HepG2 (cell line): ENCODE measurements around the gene UTF1. TPM values are rescaled to one million over a fixed set of nuclear protein-coding genes. Genes with fewer than 3 reads are reported as not detected.

Experiments
- CREB1 ChIP-seq, 2 experiments: fragments of 450-650 bp in 1 of 2; IDR thresholded peaks; 2 replicates each; pipeline ENCODE4 v1.6.1; 2016 to 2017; ENCODE audit warnings: control low read depth in 1 of 2, mild to moderate bottlenecking in 1 of 2, missing compliant biosample characterization in 1 of 2, missing genetic modification characterization in 1 of 2
- FOSL2 ChIP-seq: sonication (generic); formaldehyde crosslinking; IDR thresholded peaks from 2 replicates; pipeline ENCODE4 v1.4.0; 2020; ENCODE audit warnings: missing genetic modification reagents
- FOXP1 ChIP-seq, 2 experiments: fragments of 450-650 bp in 1 of 2; IDR thresholded peaks; 2 replicates each; pipeline ENCODE4 v1.6.1; 2017 to 2018; ENCODE audit warnings: antibody characterized with exemption in 1 of 2
- GABPA ChIP-seq, 2 experiments: IDR thresholded peaks; 2 replicates each; pipeline ENCODE4 v1.6.1; 2011 to 2016; ENCODE audit warnings: low read depth in 2 of 2, low read length in 1 of 2, missing biosample characterization in 1 of 2, missing genetic modification characterization in 1 of 2
- GZF1 ChIP-seq: sonication (generic); formaldehyde crosslinking; IDR thresholded peaks from 2 replicates; pipeline ENCODE4 v1.5.1; 2020; ENCODE audit warnings: mild to moderate bottlenecking, missing genetic modification reagents
- JUND ChIP-seq: sonication (generic); formaldehyde crosslinking; IDR thresholded peaks from 2 replicates; pipeline ENCODE4 v1.8.0; 2022; ENCODE audit warnings: mild to moderate bottlenecking, missing genetic modification reagents
- NR2F2 ChIP-seq: IDR thresholded peaks from 2 replicates; pipeline ENCODE4 v1.6.1; 2012; ENCODE audit warnings: low read depth, inconsistent platforms, borderline replicate concordance
- PAX8 ChIP-seq: sonication (generic); formaldehyde crosslinking; IDR thresholded peaks from 2 replicates; pipeline ENCODE4 v1.8.0; 2022; ENCODE audit warnings: mild to moderate bottlenecking, missing genetic modification reagents, borderline replicate concordance
- RFX5 ChIP-seq: IDR thresholded peaks from 2 replicates; pipeline ENCODE4 v1.6.1; 2011; ENCODE audit warnings: low read depth, low read length, improper control_type of control experiment
- SAP130 ChIP-seq: IDR thresholded peaks from 2 replicates; pipeline ENCODE4 v1.6.1; 2016; ENCODE audit warnings: low read depth
- SMAD3 ChIP-seq: sonication (generic); formaldehyde crosslinking; IDR thresholded peaks from 2 replicates; pipeline ENCODE4 v1.4.0; 2020; ENCODE audit warnings: missing genetic modification reagents
- ZBTB8A ChIP-seq: sonication (generic); formaldehyde crosslinking; IDR thresholded peaks from 2 replicates; pipeline ENCODE4 v1.4.0; 2020; ENCODE audit warnings: mild to moderate bottlenecking, low read depth, missing genetic modification reagents, borderline replicate concordance
- ZNF138 ChIP-seq: sonication (generic); formaldehyde crosslinking; IDR thresholded peaks from 2 replicates; pipeline ENCODE4 v1.5.0; 2020; ENCODE audit warnings: mild to moderate bottlenecking, low read depth, missing genetic modification reagents
- ZNF225 ChIP-seq: sonication (generic); formaldehyde crosslinking; IDR thresholded peaks from 2 replicates; pipeline ENCODE4 v1.4.0; 2020; ENCODE audit warnings: mild to moderate bottlenecking, missing genetic modification reagents
- ZNF549 ChIP-seq: sonication (generic); formaldehyde crosslinking; IDR thresholded peaks from 2 replicates; pipeline ENCODE4 v1.5.0; 2020; ENCODE audit warnings: missing genetic modification reagents
- ZNF572 ChIP-seq: sonication (generic); formaldehyde crosslinking; IDR thresholded peaks from 2 replicates; pipeline ENCODE4 v1.5.1; 2020; ENCODE audit warnings: mild to moderate bottlenecking, missing genetic modification reagents
- ZNF614 ChIP-seq: IDR thresholded peaks from 2 replicates; pipeline ENCODE4 v1.6.1; 2018; ENCODE audit warnings: missing biosample characterization, missing genetic modification reagents, inconsistent platforms, borderline replicate concordance
- polyA plus RNA-seq, 8 experiments: library from polyadenylated mRNA; depleted of rRNA in 3 of 8; stranded (reverse) in 7 of 8; unstranded in 1 of 8; fragments of >200 nt; fragmentation: Illumina TruSeq in 4 of 8; extraction: Trizol in 4 of 8; gene quantifications; 2 replicates each; pipeline versions ENCODE4 v1.2.1 to v1.2.3, GENCODE V29; 2011 to 2016; ENCODE audit warnings: low read depth in 4 of 8, missing spikeins in 1 of 8, mixed read lengths in 1 of 8; ENCODE audit not compliant: insufficient read depth in 1 of 8
- total RNA-seq, 5 experiments: library from RNA; depleted of rRNA; stranded (reverse); fragments of >200 nt; fragmentation: Illumina TruSeq; extraction: Trizol; gene quantifications; 2 replicates each; pipeline ENCODE4 v1.2.3, GENCODE V29; 2016; ENCODE audit warnings: low read depth in 1 of 5
- TF ChIP-seq, protein P1 (sequence below): sonication (generic); formaldehyde crosslinking; IDR thresholded peaks from 2 replicates; pipeline ENCODE4 v1.9.0; 2021; ENCODE audit warnings: missing genetic modification reagents, mild to moderate bottlenecking, borderline replicate concordance
- TF ChIP-seq, protein P2 (sequence below): IDR thresholded peaks from 2 replicates; pipeline ENCODE4 v1.6.1; 2016; ENCODE audit warnings: missing compliant biosample characterization, missing genetic modification reagents, borderline replicate concordance
- TF ChIP-seq, protein P3 (sequence below): sonication (generic); formaldehyde crosslinking; IDR thresholded peaks from 2 replicates; pipeline ENCODE4 v1.8.0; 2022; ENCODE audit warnings: mild to moderate bottlenecking, missing genetic modification reagents, moderate library complexity
- TF ChIP-seq, protein P4 (sequence below): sonication (generic); formaldehyde crosslinking; IDR thresholded peaks from 2 replicates; pipeline ENCODE4 v1.4.0; 2020; ENCODE audit warnings: missing genetic modification reagents

UTF1 gene
- total and polyA plus RNA-seq, 2 of the 13 experiments (the other 11 are each of a cell fraction or from before 2014, with no cell fraction given), result not detected

GRCh38 chr10:133258818-133259601 lies 29.0 kb downstream of the UTF1 start (continued):
- TF ChIP-seq CREB1 (IDR thresholded peaks at IDR 0.05), result peak; percentile 97
- TF ChIP-seq CREB1 (CRISPR knock-in tag; IDR thresholded peaks at IDR 0.05), result no peak
- TF ChIP-seq ZNF225 (CRISPR knock-in tag), result no peak
- TF ChIP-seq PAX8 (CRISPR knock-in tag), result no peak
- TF ChIP-seq RFX5, result no peak
- TF ChIP-seq FOXP1 (IDR thresholded peaks at IDR 0.05), result no peak
- no peak for TF ChIP-seq FOXP1 (CRISPR knock-in tag; IDR thresholded peaks at IDR 0.05)
- TF ChIP-seq SAP130 (CRISPR knock-in tag), result 0 out of 2 replicates have a peak, but pooled peaks have one; percentile 17
- TF ChIP-seq ZNF572 (CRISPR knock-in tag), result no peak
- no peak for TF ChIP-seq ZNF549 (CRISPR knock-in tag)
- peak; percentile 37; the same call in 1 of the 2 replicates for TF ChIP-seq FOSL2
- TF ChIP-seq, protein P1, sequence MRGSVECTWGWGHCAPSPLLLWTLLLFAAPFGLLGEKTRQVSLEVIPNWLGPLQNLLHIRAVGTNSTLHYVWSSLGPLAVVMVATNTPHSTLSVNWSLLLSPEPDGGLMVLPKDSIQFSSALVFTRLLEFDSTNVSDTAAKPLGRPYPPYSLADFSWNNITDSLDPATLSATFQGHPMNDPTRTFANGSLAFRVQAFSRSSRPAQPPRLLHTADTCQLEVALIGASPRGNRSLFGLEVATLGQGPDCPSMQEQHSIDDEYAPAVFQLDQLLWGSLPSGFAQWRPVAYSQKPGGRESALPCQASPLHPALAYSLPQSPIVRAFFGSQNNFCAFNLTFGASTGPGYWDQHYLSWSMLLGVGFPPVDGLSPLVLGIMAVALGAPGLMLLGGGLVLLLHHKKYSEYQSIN (CRISPR knock-in tag), result no peak
- TF ChIP-seq JUND (CRISPR knock-in tag), result no peak
- no peak for TF ChIP-seq ZBTB8A (CRISPR knock-in tag)
- TF ChIP-seq, protein P2, sequence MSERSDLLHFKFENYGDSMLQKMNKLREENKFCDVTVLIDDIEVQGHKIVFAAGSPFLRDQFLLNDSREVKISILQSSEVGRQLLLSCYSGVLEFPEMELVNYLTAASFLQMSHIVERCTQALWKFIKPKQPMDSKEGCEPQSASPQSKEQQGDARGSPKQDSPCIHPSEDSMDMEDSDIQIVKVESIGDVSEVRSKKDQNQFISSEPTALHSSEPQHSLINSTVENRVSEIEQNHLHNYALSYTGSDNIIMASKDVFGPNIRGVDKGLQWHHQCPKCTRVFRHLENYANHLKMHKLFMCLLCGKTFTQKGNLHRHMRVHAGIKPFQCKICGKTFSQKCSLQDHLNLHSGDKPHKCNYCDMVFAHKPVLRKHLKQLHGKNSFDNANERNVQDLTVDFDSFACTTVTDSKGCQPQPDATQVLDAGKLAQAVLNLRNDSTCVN (CRISPR knock-in tag), result peak; percentile 97
- TF ChIP-seq GABPA (IDR thresholded peaks at IDR 0.05; ENCODE audit: low read depth, low read length), result no peak
- peak; percentile 21; the same call in 1 of the 2 replicates for TF ChIP-seq GABPA (CRISPR knock-in tag; IDR thresholded peaks at IDR 0.05; ENCODE audit: low read depth)
- TF ChIP-seq, protein P3, sequence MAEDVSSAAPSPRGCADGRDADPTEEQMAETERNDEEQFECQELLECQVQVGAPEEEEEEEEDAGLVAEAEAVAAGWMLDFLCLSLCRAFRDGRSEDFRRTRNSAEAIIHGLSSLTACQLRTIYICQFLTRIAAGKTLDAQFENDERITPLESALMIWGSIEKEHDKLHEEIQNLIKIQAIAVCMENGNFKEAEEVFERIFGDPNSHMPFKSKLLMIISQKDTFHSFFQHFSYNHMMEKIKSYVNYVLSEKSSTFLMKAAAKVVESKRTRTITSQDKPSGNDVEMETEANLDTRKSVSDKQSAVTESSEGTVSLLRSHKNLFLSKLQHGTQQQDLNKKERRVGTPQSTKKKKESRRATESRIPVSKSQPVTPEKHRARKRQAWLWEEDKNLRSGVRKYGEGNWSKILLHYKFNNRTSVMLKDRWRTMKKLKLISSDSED (CRISPR knock-in tag), result no peak
- no peak for TF ChIP-seq ZNF614 (CRISPR knock-in tag)
- no peak for TF ChIP-seq GZF1 (CRISPR knock-in tag)
- TF ChIP-seq SMAD3 (CRISPR knock-in tag), result no peak
- TF ChIP-seq NR2F2, result no peak
- TF ChIP-seq, protein P4, sequence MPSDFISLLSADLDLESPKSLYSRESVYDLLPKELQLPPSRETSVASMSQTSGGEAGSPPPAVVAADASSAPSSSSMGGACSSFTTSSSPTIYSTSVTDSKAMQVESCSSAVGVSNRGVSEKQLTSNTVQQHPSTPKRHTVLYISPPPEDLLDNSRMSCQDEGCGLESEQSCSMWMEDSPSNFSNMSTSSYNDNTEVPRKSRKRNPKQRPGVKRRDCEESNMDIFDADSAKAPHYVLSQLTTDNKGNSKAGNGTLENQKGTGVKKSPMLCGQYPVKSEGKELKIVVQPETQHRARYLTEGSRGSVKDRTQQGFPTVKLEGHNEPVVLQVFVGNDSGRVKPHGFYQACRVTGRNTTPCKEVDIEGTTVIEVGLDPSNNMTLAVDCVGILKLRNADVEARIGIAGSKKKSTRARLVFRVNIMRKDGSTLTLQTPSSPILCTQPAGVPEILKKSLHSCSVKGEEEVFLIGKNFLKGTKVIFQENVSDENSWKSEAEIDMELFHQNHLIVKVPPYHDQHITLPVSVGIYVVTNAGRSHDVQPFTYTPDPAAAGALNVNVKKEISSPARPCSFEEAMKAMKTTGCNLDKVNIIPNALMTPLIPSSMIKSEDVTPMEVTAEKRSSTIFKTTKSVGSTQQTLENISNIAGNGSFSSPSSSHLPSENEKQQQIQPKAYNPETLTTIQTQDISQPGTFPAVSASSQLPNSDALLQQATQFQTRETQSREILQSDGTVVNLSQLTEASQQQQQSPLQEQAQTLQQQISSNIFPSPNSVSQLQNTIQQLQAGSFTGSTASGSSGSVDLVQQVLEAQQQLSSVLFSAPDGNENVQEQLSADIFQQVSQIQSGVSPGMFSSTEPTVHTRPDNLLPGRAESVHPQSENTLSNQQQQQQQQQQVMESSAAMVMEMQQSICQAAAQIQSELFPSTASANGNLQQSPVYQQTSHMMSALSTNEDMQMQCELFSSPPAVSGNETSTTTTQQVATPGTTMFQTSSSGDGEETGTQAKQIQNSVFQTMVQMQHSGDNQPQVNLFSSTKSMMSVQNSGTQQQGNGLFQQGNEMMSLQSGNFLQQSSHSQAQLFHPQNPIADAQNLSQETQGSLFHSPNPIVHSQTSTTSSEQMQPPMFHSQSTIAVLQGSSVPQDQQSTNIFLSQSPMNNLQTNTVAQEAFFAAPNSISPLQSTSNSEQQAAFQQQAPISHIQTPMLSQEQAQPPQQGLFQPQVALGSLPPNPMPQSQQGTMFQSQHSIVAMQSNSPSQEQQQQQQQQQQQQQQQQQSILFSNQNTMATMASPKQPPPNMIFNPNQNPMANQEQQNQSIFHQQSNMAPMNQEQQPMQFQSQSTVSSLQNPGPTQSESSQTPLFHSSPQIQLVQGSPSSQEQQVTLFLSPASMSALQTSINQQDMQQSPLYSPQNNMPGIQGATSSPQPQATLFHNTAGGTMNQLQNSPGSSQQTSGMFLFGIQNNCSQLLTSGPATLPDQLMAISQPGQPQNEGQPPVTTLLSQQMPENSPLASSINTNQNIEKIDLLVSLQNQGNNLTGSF (CRISPR knock-in tag), result no peak
- no peak for TF ChIP-seq ZNF138 (CRISPR knock-in tag)
